Activated T-cell treated with anti-CD3 and anti-CD28 coated beads for 1 hour (primary cell): ENCODE results near the gene RPTOR.

Experiments used
- DNase-seq: peaks from one replicate; pipeline ENCODE4 v3.0.0-alpha.2; 2020; ENCODE audit warnings: low read depth

Gene RPTOR

DNA sequence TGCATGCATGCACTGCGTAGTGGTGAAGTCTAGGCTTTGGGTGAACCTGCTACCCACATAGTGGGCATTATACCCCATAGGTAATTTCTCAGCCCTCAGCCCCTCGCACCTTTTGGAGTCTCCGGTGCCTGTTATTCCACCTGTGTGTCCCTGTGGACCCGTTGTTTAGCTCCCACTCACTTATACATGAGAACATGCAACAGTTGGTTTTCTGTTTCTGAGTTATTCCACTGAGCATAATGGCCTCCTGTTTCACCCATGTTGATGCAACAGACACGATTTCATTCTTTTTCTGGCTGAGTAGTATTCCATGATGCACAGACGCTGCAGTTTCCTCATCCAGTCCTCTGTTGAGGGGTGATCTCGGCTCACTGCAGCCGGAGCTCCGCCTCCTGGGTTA is 305.5 kb downstream of the RPTOR start:
- DNase-seq, result no peak

GRCh38 chr17:80850817-80851216 is 306.2 kb downstream of the RPTOR start:
- DNase-seq, result no peak

DNA sequence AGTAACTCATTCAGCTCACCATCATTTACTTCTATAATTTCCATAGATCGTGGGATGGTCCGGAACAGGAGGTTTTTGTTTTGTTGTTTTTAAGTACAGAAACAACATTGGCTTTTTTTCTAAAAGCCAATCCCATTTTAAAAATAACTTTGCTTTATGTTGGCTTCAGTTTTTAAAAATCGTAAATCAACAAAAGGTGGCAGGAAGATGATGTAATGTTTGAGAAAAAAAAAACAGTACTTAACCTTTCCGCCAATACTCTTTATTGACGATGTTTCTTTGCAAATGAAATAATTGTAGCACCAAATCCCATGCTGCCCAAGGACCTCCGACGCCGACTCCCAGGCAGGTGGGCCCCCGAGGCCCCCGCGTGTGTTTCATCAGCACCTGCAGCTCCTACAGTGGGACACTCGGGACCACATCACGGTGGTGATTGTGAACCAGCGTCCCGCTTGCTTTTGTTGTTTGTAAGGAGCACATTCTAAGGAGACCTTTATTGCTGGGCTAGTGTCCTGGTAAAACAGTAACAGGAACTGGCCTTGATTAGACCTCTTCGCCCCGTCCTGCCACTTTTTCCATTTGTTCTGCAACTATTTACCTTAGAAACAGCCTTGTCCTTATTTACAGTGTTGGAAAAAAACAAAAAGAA is 306.8 kb downstream of the RPTOR start:
- no peak for DNase-seq

DNA sequence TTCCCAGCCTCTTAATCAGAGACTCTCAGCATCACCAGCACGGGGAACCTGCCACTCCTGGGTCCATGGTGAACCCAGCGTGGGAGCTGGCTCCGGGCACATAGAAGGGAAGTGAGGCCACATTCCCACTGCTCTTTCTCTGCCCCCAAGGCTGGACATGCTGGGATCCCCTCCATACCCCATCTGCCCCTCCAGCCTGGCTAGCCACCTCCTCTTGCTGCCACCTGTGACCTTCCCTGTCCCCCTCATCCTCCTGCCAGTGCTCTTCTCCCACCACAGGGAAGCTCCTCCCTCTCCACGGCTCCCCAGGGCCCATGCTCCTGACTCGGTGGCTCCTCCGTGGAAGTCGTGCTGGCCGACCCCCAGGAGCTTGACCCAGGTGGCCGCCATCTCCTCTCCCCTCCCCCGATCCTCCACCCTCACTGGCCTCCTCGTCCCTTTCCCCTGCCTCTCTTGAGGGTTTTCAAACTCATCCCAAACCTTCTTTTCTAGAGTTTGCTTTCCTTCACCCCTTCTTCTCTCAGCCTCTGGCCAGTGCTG is 307.9 kb downstream of the RPTOR start:
- DNase-seq, result no peak

DNA sequence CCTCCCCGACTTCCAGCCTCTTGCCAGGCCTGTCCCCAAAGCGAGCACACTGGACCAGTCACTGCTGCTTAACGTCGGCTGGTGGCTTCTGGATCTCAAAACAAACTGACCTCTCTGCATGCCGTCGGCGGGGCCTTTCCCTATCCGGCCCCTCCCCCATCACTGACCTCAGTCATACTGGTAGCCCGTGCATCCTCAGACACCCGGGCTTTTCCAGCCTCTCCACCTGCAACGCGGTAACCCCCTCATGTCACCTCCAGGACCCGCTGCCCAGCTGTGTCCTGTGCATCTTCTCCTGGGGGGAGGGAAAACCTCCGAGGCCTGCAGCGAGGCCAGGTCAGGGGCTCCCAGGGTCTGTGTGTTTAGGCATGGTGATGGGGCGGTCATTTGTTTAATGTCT is 308.4 kb downstream of the RPTOR start:
- no peak for DNase-seq

DNA sequence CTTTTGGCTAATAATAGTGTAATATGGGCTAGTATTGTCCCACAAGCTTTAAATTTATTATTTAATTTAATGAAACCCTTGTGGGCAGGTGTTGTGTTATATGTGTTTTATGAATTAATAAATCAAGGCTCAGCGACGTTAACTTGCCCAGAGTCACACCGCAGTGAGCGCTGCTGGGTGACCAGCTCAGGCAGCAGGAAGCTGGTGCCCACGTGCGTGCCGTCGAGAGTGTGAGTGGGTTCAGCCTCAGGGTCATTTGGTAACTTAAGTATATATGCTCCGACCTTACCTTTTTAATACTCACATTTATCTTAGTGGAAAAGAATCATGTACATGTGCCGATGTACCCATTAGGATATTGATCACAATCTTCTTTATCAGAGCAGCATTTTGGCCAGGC is 309.6 kb downstream of the RPTOR start:
- no peak for DNase-seq

GRCh38 chr17:80855196-80855947 is 310.7 kb downstream of the RPTOR start:
- DNase-seq, result no peak

DNA sequence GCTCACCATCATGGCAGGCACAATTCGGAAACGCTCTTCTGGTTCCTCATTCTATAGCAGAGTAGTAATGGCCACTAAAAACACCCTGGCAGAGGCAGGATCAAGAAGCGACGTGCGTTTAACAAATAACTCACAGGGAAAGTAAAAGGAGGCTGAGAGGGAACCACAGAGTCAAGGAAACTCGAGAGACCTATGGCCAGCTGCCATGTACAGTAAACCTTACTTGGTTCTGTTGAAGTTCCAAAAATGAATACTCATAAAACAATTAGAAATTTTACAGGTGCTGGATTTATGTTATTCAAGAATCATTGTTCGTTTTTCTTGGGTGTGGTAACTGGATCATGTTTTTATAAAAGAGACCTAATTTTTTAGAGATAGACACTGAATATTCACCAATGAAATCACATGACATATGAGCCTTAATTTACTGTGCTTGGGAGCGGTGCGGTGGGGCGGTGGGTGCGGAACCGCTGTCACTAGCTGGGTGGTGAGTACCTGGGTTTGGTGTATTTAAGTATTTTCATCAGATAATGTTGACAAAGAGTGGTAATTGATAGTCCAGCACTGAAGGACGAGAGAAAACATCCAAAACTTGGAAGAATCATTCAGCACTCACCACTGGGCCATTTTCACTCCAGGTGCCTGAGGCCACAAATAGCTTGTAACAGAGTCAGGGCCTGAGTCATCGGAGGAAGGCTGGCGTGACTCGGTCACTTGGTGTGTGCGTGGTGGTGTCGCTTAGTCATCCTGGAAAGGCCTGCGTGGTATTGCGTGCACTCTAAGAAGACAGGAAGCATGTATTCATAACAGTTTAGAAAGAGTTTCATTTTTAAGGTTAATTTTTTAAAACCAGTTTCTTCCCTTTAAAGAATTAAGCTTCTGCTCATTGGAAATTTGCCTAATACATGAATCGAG is 311.6 kb downstream of the RPTOR start:
- peak; percentile 58 for DNase-seq

GRCh38 chr17:80856863-80857755 is 312.5 kb downstream of the RPTOR start:
- no peak for DNase-seq

DNA sequence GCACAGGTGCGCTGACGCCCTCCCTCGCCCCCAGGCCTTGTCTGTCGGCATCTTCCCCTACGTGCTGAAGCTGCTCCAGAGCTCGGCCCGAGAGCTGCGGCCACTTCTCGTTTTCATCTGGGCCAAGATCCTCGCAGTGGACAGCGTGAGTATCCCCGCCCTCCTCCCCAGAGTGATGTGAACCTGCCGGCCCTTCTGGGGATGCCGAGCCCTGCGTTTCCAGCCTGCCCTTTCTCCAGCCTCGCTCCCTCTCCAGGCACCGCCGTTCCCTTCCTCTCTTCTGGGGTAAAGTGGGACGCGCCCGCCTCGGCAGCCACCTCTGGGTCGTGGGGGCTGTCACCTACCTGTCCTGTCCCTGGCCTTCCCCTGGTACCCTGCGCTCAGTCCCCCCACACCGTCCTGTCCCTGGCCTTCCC is 313.1 kb downstream of the RPTOR start:
- DNase-seq, result no peak

- DNase-seq, result no peak
Observed at GRCh38 chr17:80858301-80859001, 313.8 kb downstream of the RPTOR start.

- no peak for DNase-seq
Observed at GRCh38 chr17:80859002-80859941, 314.6 kb downstream of the RPTOR start.

- no peak for DNase-seq
Observed at GRCh38 chr17:80860101-80860671, 315.5 kb downstream of the RPTOR start.

- no peak for DNase-seq
Observed at GRCh38 chr17:80860703-80861417, 316.2 kb downstream of the RPTOR start.

DNA sequence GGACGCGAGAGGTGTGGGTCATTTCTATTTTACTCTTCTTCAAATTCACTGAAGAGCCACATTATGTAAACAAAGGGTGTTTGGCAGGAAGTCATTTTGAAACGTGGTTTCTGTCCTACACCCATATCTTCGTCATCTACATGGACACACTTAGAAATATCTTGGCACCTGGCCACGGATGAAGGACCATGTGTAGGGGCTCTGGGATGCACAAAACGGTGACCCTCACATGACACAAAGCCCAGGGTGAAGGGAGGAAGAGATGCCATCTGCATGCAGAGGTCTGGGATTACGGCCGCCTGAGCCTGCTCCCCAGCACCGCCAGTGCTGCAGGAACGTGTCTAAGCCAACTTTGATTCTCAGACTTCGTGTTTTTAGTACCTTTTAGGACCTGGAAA is 316.8 kb downstream of the RPTOR start:
- no peak for DNase-seq

DNA sequence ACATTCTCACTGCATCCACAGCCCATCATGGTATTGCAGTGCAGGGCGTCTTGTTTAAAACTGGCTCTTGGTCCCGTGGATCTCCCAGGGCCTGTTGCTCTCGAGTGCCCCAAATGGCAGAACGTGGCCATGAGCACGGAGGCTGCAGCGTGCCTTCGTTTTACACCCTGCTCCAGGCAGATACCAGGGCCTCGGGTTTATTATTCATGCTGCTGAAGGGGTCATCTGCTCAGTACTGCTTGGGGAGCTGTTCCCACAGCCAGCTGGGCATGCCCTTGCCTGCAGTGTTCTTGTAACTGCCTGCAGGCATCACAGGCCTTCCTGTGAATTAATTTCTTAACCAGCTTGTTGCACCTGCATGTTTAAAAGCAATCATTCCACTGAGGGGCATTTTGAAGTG is 317.3 kb downstream of the RPTOR start:
- DNase-seq, result peak; percentile 45

- no peak for DNase-seq
Observed at GRCh38 chr17:80862481-80862961, 317.9 kb downstream of the RPTOR start.

- DNase-seq, result no peak
Observed at GRCh38 chr17:80862978-80863377, 318.3 kb downstream of the RPTOR start.
